Ovary (tissue), 9 donors: Measurements from ENCODE around the gene RNPEPL1. TPM values are rescaled to one million over a fixed set of nuclear protein-coding genes. Genes with fewer than 3 reads are reported as not detected.

Source experiments
- DNase-seq, 5 donors: peaks; one replicate each; pipeline ENCODE4 v3.0.0-alpha.2; 2019 to 2020
- H3K27ac ChIP-seq, 2 donors: fragments of 200-600 bp; one replicate each; pipeline versions ENCODE4 v1.5.1 to v1.8.0; 2019 to 2022
- H3K27me3 ChIP-seq: fragments of 200-600 bp; one replicate; pipeline ENCODE4 v1.8.0; 2022
- H3K36me3 ChIP-seq: fragments of 200-600 bp; sonication (generic); one replicate; pipeline ENCODE4 v1.5.1; 2019
- H3K4me1 ChIP-seq: one replicate; pipeline ENCODE4 v1.8.1; 2013; ENCODE audit warnings: mild to moderate bottlenecking, moderate library complexity; ENCODE audit not compliant: insufficient read depth
- H3K4me3 ChIP-seq: fragments of 200-600 bp; sonication (generic); one replicate; pipeline ENCODE4 v1.5.1; 2017
- H3K9me3 ChIP-seq, 2 donors: fragments of 200-600 bp in 1 of 2; sonication (generic) in 1 of 2; one replicate each; pipeline versions ENCODE4 v1.5.1 to v1.8.1; 2013 to 2019; ENCODE audit warnings: mild to moderate bottlenecking in 1 of 2, moderate library complexity in 1 of 2
- EP300 ChIP-seq: sonication (generic); formaldehyde crosslinking; IDR thresholded peaks from one replicate; pipeline ENCODE4 v1.6.1; 2017; ENCODE audit warnings: antibody characterized with exemption
- POLR2A ChIP-seq: fragments of 450-650 bp; IDR thresholded peaks from one replicate; pipeline ENCODE4 v1.6.1; 2017; ENCODE audit warnings: antibody characterized with exemption, mild to moderate bottlenecking, moderate library complexity
- WGBS, 3 donors: extraction: QIAGEN DNeasy Blood & Tissue Kit in 1 of 3; methylation state at CpG; one replicate each; pipeline versions ENCODE4 v1.1.5 to v1.1.7; 2013 to 2017; 5-methylcytosine and 5-hydroxymethylcytosine counted together
- intact Hi-C, 4 donors: fragments of 100-400 bp; cut with DNase I; formaldehyde crosslinking; loops; one replicate each; pipeline versions ENCODE4 v1.11.0 to v1.15.1; 2022 to 2023
- polyA plus RNA-seq, 2 donors: library from polyadenylated mRNA; stranded (reverse); fragments of 200-250 nt in 1 of 2; fragments of 350-450 nt in 1 of 2; fragmentation: Illumina TruSeq in 1 of 2; extraction: RNeasy Lipid Tissue Mini Kit (QIAGEN cat#74804) in 1 of 2; gene quantifications; one replicate each; pipeline ENCODE4 v1.2.3, GENCODE V29; 2013 to 2014
- total RNA-seq, 7 donors: library from RNA; depleted of rRNA in 2 of 7; stranded (reverse); fragments of >200 nt in 2 of 7; fragmentation: NEBNext Ultra II Directional in 3 of 7; extraction: Animal tissue kit (Norgen Biotek cat#: 25700) in 3 of 7; gene quantifications; one replicate each; pipeline versions ENCODE4 v1.1.0 to v1.2.4, GENCODE V29; 2016 to 2023
- TF ChIP-seq, protein P1 (sequence below), 3 donors: fragments of 450-650 bp in 2 of 3; fragments of 200-600 bp in 1 of 3; IDR thresholded peaks; one replicate each; pipeline versions ENCODE4 v1.5.1 to v1.8.0; 2016 to 2022; ENCODE audit warnings: antibody characterized with exemption in 3 of 3, mild to moderate bottlenecking in 1 of 3
- donor health status: DM: no; HTN: no; CAD: no; lungs with moderate emphysema.
- donor health status: DM: no; HTN: no; CAD: no.
- donor health status: Bipolar disorder and iron deficiency.
- donor health status: DM: yes; HTN: yes; CAD: no.
- donor health status: DM: no; HTN: no; CAD: no.
- donor health status: DM: yes; HTN: yes; CAD: no.

The RNPEPL1 gene
- total and polyA plus RNA-seq, 9 donors = 3.5 to 27.3 (median 23.2) TPM

GRCh38 chr2:240556553-240557100 lies 11.7 kb upstream of the RNPEPL1 start:
- peaks cover 25% of the 10 kb centered on the region for H3K4me1 ChIP-seq
- WGBS, 3 donors = 58 to 61% (median 61%) methylated on average over 9 of the region's 9 CpGs
- intact Hi-C loops = no loop called here
- H3K36me3 ChIP-seq = no peaks in the 10 kb centered on the region
- peak in 4 of 5 donors; percentile 27 to 44 (median 37) for DNase-seq
- no peak overlapping the region for H3K27ac ChIP-seq
- no peaks in the 10 kb centered on the region for H3K27me3 ChIP-seq
- H3K4me3 ChIP-seq = no peak overlapping the region
- no peaks in the 10 kb centered on the region for H3K9me3 ChIP-seq
- TF ChIP-seq, protein P1, sequence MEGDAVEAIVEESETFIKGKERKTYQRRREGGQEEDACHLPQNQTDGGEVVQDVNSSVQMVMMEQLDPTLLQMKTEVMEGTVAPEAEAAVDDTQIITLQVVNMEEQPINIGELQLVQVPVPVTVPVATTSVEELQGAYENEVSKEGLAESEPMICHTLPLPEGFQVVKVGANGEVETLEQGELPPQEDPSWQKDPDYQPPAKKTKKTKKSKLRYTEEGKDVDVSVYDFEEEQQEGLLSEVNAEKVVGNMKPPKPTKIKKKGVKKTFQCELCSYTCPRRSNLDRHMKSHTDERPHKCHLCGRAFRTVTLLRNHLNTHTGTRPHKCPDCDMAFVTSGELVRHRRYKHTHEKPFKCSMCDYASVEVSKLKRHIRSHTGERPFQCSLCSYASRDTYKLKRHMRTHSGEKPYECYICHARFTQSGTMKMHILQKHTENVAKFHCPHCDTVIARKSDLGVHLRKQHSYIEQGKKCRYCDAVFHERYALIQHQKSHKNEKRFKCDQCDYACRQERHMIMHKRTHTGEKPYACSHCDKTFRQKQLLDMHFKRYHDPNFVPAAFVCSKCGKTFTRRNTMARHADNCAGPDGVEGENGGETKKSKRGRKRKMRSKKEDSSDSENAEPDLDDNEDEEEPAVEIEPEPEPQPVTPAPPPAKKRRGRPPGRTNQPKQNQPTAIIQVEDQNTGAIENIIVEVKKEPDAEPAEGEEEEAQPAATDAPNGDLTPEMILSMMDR (IDR thresholded peaks at IDR 0.05) = no peak
- TF ChIP-seq EP300 = no peak
- TF ChIP-seq POLR2A = no peak

GRCh38 chr2:240557101-240557751 lies 11.1 kb upstream of the RNPEPL1 start:
- no peaks in the 10 kb centered on the region for H3K36me3 ChIP-seq
- intact Hi-C loops = no loop called here
- H3K27ac ChIP-seq = no peak overlapping the region
- no peaks in the 10 kb centered on the region for H3K27me3 ChIP-seq
- peaks cover 25% of the 10 kb centered on the region for H3K4me1 ChIP-seq
- no peaks in the 10 kb centered on the region for H3K9me3 ChIP-seq
- 11 to 16% (median 15%) methylated on average over 25 to 51 of the region's 51 CpGs for WGBS, 3 donors
- DNase-seq = peak in 3 of 5 donors; percentile 24 to 48 (median 39)
- H3K4me3 ChIP-seq = peak overlapping the region; percentile 39
- TF ChIP-seq, protein P1 (IDR thresholded peaks at IDR 0.05) = no peak
- no peak for TF ChIP-seq POLR2A

DNA sequence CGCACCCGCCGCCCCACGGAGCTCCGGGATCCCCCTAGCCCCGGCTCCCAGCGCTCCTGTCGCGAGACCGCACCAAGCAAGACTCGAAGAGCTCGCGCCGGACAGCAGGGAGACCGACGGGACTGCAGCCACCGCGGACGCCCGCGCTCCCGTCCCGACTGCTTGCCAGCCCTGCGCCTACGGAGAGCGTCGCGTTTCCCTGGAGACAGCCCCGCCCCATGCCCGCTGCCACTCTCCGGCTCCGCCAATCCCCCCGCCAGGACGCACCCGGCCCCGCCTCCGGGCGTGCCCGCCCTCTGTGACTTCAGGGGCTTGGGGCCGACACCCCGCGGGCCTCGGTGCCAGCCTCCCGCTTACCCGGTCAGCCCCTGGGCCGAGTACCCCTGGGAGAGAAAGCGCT lies 10.5 kb upstream of the RNPEPL1 start, which contains the start of gene ANKMY1:
ANKMY1 (minus strand) TSS at position 181 of the 400 bp plus-strand sequence. CDS start 653 bp downstream, outside the sequence.
- TF ChIP-seq EP300 (no peak), POLR2A (no peak)
- TF ChIP-seq, protein P1 (IDR thresholded peaks at IDR 0.05) = no peak
- Histone ChIP-seq H3K9me3 (no peaks in the 10 kb centered on the region), H3K36me3 (no peaks in the 10 kb centered on the region), H3K27me3 (no peaks in the 10 kb centered on the region), H3K4me3 (peak within 1 kb of the TSS; percentile 39), H3K27ac (no peak within 1 kb of the TSS), H3K4me1 (peaks cover 25% of the 10 kb centered on the region)
- peak; percentile 41 to 75 (median 57) for DNase-seq
- WGBS, 3 donors = 3 to 11% (median 4%) methylated on average over 12 to 47 of the region's 47 CpGs
- intact Hi-C loops = no loop called here

GRCh38 chr2:240558236-240558761 lies 10.0 kb upstream of the RNPEPL1 start:
- TF ChIP-seq EP300 (no peak), POLR2A (no peak)
- TF ChIP-seq, protein P1 (IDR thresholded peaks at IDR 0.05) = no peak
- WGBS, 3 donors = 78 to 80% (median 80%) methylated on average over 18 of the region's 18 CpGs
- H3K4me3 ChIP-seq = peak overlapping the region; percentile 39
- H3K36me3 ChIP-seq = no peaks in the 10 kb centered on the region
- peak in 1 of 5 donors; percentile 35 for DNase-seq
- H3K4me1 ChIP-seq = peaks cover 25% of the 10 kb centered on the region
- no peaks in the 10 kb centered on the region for H3K27me3 ChIP-seq
- no peaks in the 10 kb centered on the region for H3K9me3 ChIP-seq
- intact Hi-C loops = no loop called here
- H3K27ac ChIP-seq = no peak overlapping the region
